Thyroid gland (tissue), 4 donors: Measurements from ENCODE around the gene CNGA3. TPM values are rescaled to one million over a fixed set of nuclear protein-coding genes. Genes with fewer than 3 reads are reported as not detected.
A peak's percentile ranks its signal among the peaks of the same experiment; 100 is the strongest.

Experiments used
- DNase-seq, 2 donors: peaks; one replicate each; pipeline ENCODE4 v3.0.0-alpha.2; 2019
- H3K27ac ChIP-seq, 3 donors: fragments of 200-600 bp; sonication (generic); 1 replicate in 2 of 3; 2 replicates in 1 of 3; pipeline ENCODE4 v1.5.1; 2016 to 2019; ENCODE audit warnings: mild to moderate bottlenecking in 1 of 3, moderate library complexity in 1 of 3
- H3K27me3 ChIP-seq: fragments of 200-600 bp; sonication (generic); one replicate; pipeline ENCODE4 v1.5.1; 2019
- H3K36me3 ChIP-seq, 2 donors: fragments of 200-600 bp; sonication (generic); one replicate each; pipeline ENCODE4 v1.5.1; 2016 to 2019
- H3K4me1 ChIP-seq, 2 donors: fragments of 200-600 bp; sonication (generic); one replicate each; pipeline ENCODE4 v1.5.1; 2017 to 2019
- H3K4me3 ChIP-seq, 3 donors: fragments of 200-600 bp; sonication (generic); replicated peaks in 1 of 3; 1 replicate in 2 of 3; 2 replicates in 1 of 3; pipeline ENCODE4 v1.5.1; 2016; ENCODE audit warnings: mild to moderate bottlenecking in 1 of 3
- H3K9me3 ChIP-seq: fragments of 200-600 bp; sonication (generic); one replicate; pipeline ENCODE4 v1.5.1; 2017
- CTCF ChIP-seq, 6 experiments: fragments of 200-600 bp in 3 of 6; fragments of 450-650 bp in 3 of 6; sonication (generic) in 3 of 6; IDR thresholded peaks; one replicate each; pipeline ENCODE4 v1.5.1; 2016 to 2019; ENCODE audit warnings: antibody characterized with exemption in 6 of 6, mild to moderate bottlenecking in 2 of 6, inconsistent platforms in 1 of 6, moderate library complexity in 1 of 6
- POLR2A ChIP-seq, 2 donors: fragments of 450-650 bp; IDR thresholded peaks; one replicate each; pipeline ENCODE4 v1.6.1; 2017; ENCODE audit warnings: antibody characterized with exemption in 2 of 2, mild to moderate bottlenecking in 2 of 2, moderate library complexity in 1 of 2
- WGBS, 2 donors: methylation state at CpG; one replicate each; pipeline ENCODE4 v1.1.5; 2017; 5-methylcytosine and 5-hydroxymethylcytosine counted together
- intact Hi-C: fragments of 100-400 bp; cut with DNase I; formaldehyde crosslinking; loops from one replicate; pipeline ENCODE4 v1.15.1; 2023
- total RNA-seq, 4 donors: library from RNA; depleted of rRNA; stranded (reverse); fragments of >200 nt; gene quantifications; one replicate each; pipeline ENCODE4 v1.2.3, GENCODE V29; 2016

The CNGA3 gene
- total RNA-seq, 4 donors from 2014 or later: 0.54 TPM; not detected in 3

GRCh38 chr2:98445177-98445682, 99.0 kb downstream of the CNGA3 start:
- 0 to 2% methylated on average over 5 to 13 of the region's 34 CpGs for WGBS, 2 donors
- intact Hi-C loops: loop anchor here (10.0 kb wide), 1 partner anchor 160 kb away; the partner anchor contains the start of genes COA5 and UNC50

GRCh38 chr2:98445683-98446581, 99.7 kb downstream of the CNGA3 start:
- intact Hi-C loops: loop anchor here (10.0 kb wide), 1 partner anchor 159 kb away; the partner anchor contains the start of genes COA5 and UNC50
- no peaks in the 10 kb centered on the region for H3K36me3 ChIP-seq
- H3K4me3 ChIP-seq: peak overlapping the region in 1 of 3 donors; percentile 68
- H3K27ac ChIP-seq: peak overlapping the region in 2 of 3 donors; percentile 51 to 56
- WGBS, 2 donors: 52 to 57% methylated on average over 19 of the region's 19 CpGs
- TF ChIP-seq POLR2A (IDR thresholded peaks at IDR 0.05) (no peak), CTCF (IDR thresholded peaks at IDR 0.05) (no peak)
- peaks cover 16 to 19% of the 10 kb centered on the region in 2 donors for H3K4me1 ChIP-seq
- no peaks in the 10 kb centered on the region for H3K27me3 ChIP-seq
- no peaks in the 10 kb centered on the region for H3K9me3 ChIP-seq
- DNase-seq: no peak

More at GRCh38 chr2:98445177-98445682, 99.0 kb downstream of the CNGA3 start:
- Histone ChIP-seq H3K4me3 (peak overlapping the region in 2 of 3 donors; percentile 57 to 68), H3K4me1 (peaks cover 16 to 19% of the 10 kb centered on the region in 2 donors), H3K27ac (peak overlapping the region in 2 of 3 donors; percentile 51 to 56), H3K9me3 (no peaks in the 10 kb centered on the region), H3K27me3 (no peaks in the 10 kb centered on the region), H3K36me3 (no peaks in the 10 kb centered on the region)
- TF ChIP-seq CTCF (IDR thresholded peaks at IDR 0.05): no peak
- TF ChIP-seq POLR2A (IDR thresholded peaks at IDR 0.05): no peak
- DNase-seq: peak in 1 of 2 donors; percentile 28

GRCh38 chr2:98446850-98447249, 100.6 kb downstream of the CNGA3 start:
- Histone ChIP-seq H3K4me1 (peaks cover 16 to 19% of the 10 kb centered on the region in 2 donors), H3K27me3 (no peaks in the 10 kb centered on the region), H3K27ac (no peak overlapping the region), H3K4me3 (no peak overlapping the region), H3K9me3 (no peaks in the 10 kb centered on the region), H3K36me3 (no peaks in the 10 kb centered on the region)
- intact Hi-C loops: loop anchor here (10.0 kb wide), 1 partner anchor 158 kb away; the partner anchor contains the start of genes COA5 and UNC50
- peak; percentile 28 to 38 for DNase-seq
- TF ChIP-seq CTCF (IDR thresholded peaks at IDR 0.05) (no peak), POLR2A (IDR thresholded peaks at IDR 0.05) (no peak)
- 40 to 44% methylated on average over 6 of the region's 6 CpGs for WGBS, 2 donors

Other genes with a start within 250 kb of the CNGA3 start
- gene INPP4A, start 98.4 kb downstream of the CNGA3 start, total RNA-seq: 10 to 100 TPM; 18.9 to 24.9 (median 23.8) TPM